Hepatocyte (in vitro differentiated cells): ENCODE measurements around the gene ZBTB7C.

Experiments
- EZH2 ChIP-seq: fragments of 200-600 bp; sonication (generic); IDR thresholded peaks from 2 replicates; pipeline ENCODE4 v1.6.1; 2016; ENCODE audit warnings: antibody characterized with exemption, mild to moderate bottlenecking, borderline replicate concordance
- TF ChIP-seq, protein P1 (sequence below): fragments of 200-600 bp; sonication (generic); IDR thresholded peaks from 2 replicates; pipeline ENCODE4 v1.5.1; 2016; ENCODE audit warnings: antibody characterized with exemption, mild to moderate bottlenecking; ENCODE audit not compliant: poor library complexity

DNA sequence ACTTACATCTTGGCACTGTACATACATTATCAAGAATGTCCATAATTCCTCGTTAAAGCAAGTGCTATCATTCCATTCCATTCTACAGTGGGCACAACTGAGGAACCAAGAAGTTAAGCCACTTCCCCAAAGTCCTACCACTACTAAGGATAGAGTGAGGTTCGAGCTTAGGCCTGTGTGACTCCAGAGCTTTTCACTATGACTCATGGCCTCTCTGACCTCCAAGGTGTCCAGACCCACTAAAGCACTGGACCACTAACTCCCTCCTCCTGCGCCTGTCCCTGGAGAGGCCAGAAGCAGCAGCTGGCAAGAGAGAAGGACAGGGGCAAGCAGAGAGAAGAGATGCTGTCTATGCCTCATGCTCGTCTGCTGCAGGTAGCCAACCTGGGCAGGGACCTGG, 117.0 kb downstream of the ZBTB7C start:
- no peak for TF ChIP-seq EZH2
- TF ChIP-seq, protein P1, sequence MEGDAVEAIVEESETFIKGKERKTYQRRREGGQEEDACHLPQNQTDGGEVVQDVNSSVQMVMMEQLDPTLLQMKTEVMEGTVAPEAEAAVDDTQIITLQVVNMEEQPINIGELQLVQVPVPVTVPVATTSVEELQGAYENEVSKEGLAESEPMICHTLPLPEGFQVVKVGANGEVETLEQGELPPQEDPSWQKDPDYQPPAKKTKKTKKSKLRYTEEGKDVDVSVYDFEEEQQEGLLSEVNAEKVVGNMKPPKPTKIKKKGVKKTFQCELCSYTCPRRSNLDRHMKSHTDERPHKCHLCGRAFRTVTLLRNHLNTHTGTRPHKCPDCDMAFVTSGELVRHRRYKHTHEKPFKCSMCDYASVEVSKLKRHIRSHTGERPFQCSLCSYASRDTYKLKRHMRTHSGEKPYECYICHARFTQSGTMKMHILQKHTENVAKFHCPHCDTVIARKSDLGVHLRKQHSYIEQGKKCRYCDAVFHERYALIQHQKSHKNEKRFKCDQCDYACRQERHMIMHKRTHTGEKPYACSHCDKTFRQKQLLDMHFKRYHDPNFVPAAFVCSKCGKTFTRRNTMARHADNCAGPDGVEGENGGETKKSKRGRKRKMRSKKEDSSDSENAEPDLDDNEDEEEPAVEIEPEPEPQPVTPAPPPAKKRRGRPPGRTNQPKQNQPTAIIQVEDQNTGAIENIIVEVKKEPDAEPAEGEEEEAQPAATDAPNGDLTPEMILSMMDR: no peak
